MM.1S (cell line): ENCODE measurements around the gene GALNT6.

Experiments
- DNase-seq: peaks from one replicate; pipeline ENCODE4 v3.0.0-alpha.2; 2015
- H2AFZ ChIP-seq: fragments of 300-600 bp; sonication (generic); 2 replicates; pipeline ENCODE4 v1.6.0; 2016; ENCODE audit warnings: antibody characterized with exemption, low read length
- H3F3A ChIP-seq: fragments of 300-600 bp; sonication (generic); 2 replicates; pipeline ENCODE4 v1.6.1; 2016; ENCODE audit warnings: mild to moderate bottlenecking, antibody characterized with exemption, low read length, moderate library complexity, mixed read lengths; ENCODE audit not compliant: insufficient read depth
- H3K27ac ChIP-seq: fragments of 300-600 bp; sonication (generic); 2 replicates; pipeline ENCODE4 v1.5.1; 2016; ENCODE audit warnings: mild to moderate bottlenecking, low read length
- H3K27me3 ChIP-seq: fragments of 300-600 bp; sonication (generic); replicated peaks from 2 replicates; pipeline ENCODE4 v1.6.0; 2016; ENCODE audit warnings: low read length; ENCODE audit not compliant: insufficient read depth
- H3K36me3 ChIP-seq: fragments of 300-600 bp; sonication (generic); replicated peaks from 2 replicates; pipeline ENCODE4 v1.6.1; 2016; ENCODE audit warnings: mild to moderate bottlenecking, low read length, mixed read lengths; ENCODE audit not compliant: insufficient read depth
- H3K4me1 ChIP-seq: fragments of 300-600 bp; sonication (generic); 2 replicates; pipeline ENCODE4 v1.6.1; 2016; ENCODE audit warnings: low read length, mixed read lengths
- H3K4me2 ChIP-seq: fragments of 300-600 bp; sonication (generic); 2 replicates; pipeline ENCODE4 v1.6.0; 2016; ENCODE audit warnings: low read depth, low read length
- H3K4me3 ChIP-seq: fragments of 300-600 bp; sonication (generic); 2 replicates; pipeline ENCODE4 v1.5.1; 2016; ENCODE audit warnings: low read length, mixed read lengths
- H3K79me2 ChIP-seq: fragments of 300-600 bp; sonication (generic); 2 replicates; pipeline ENCODE4 v1.6.1; 2016; ENCODE audit warnings: mixed run types, low read length, mixed read lengths
- H3K9ac ChIP-seq: fragments of 300-600 bp; sonication (generic); 2 replicates; pipeline ENCODE4 v1.6.1; 2016; ENCODE audit warnings: low read length, mixed read lengths
- H3K9me2 ChIP-seq: fragments of 300-600 bp; sonication (generic); replicated peaks from 2 replicates; pipeline ENCODE4 v1.6.1; 2016; ENCODE audit warnings: mild to moderate bottlenecking, low read length, mixed read lengths; ENCODE audit not compliant: insufficient read depth
- H3K9me3 ChIP-seq: fragments of 300-600 bp; sonication (generic); replicated peaks from 2 replicates; pipeline ENCODE4 v1.6.1; 2016; ENCODE audit warnings: mild to moderate bottlenecking, low read length, mixed read lengths; ENCODE audit not compliant: insufficient read depth
- H4K20me1 ChIP-seq: fragments of 300-600 bp; sonication (generic); 2 replicates; pipeline ENCODE4 v1.6.1; 2016; ENCODE audit warnings: mild to moderate bottlenecking, low read length, moderate library complexity, mixed read lengths; ENCODE audit not compliant: insufficient read depth
- CTCF ChIP-seq: fragments of 300-600 bp; sonication (generic); IDR thresholded peaks from 2 replicates; pipeline ENCODE4 v1.5.1; 2016; ENCODE audit warnings: antibody characterized with exemption, low read length, mixed read lengths
- EZH2 ChIP-seq: fragments of 300-600 bp; sonication (generic); optimal IDR thresholded peaks from 2 replicates; pipeline ENCODE3; 2017; ENCODE audit warnings: low read depth, mild to moderate bottlenecking, antibody characterized with exemption, low read length, mixed read lengths
- EZH2phosphoT487 ChIP-seq: fragments of 300-600 bp; sonication (generic); IDR thresholded peaks from 2 replicates; pipeline ENCODE4 v1.6.1; 2018; ENCODE audit warnings: antibody characterized with exemption, low read length

Gene GALNT6

GRCh38 chr12:51377099-51377984 lies 13.9 kb downstream of the GALNT6 start:
- no peak for TF ChIP-seq CTCF
- TF ChIP-seq EZH2: no peak
- no peak overlapping the region for H3K27ac ChIP-seq
- H3K9me3 ChIP-seq: no peaks in the 10 kb centered on the region
- no peaks in the 10 kb centered on the region for H3K9me2 ChIP-seq
- H3K4me1 ChIP-seq: peaks cover 4% of the 10 kb centered on the region; the same call in 1 of the 2 replicates
- no peaks in the 10 kb centered on the region for H3K27me3 ChIP-seq
- no peak for DNase-seq
- no peak overlapping the region for H3K4me2 ChIP-seq
- H3K9ac ChIP-seq: no peak overlapping the region
- no peak overlapping the region for H2AFZ ChIP-seq
- H3K4me3 ChIP-seq: no peak overlapping the region
- no peaks in the 10 kb centered on the region for H4K20me1 ChIP-seq
- no peaks in the 10 kb centered on the region for H3F3A ChIP-seq
- no peaks in the 10 kb centered on the region for H3K36me3 ChIP-seq
- H3K79me2 ChIP-seq: no peaks in the 10 kb centered on the region

- Histone ChIP-seq H3K4me1 (peaks cover 4% of the 10 kb centered on the region; the same call in 1 of the 2 replicates), H3K9me3 (no peaks in the 10 kb centered on the region), H3K9me2 (no peaks in the 10 kb centered on the region), H4K20me1 (no peaks in the 10 kb centered on the region), H3K4me2 (no peak overlapping the region), H2AFZ (no peak overlapping the region), H3K36me3 (no peaks in the 10 kb centered on the region), H3F3A (no peaks in the 10 kb centered on the region), H3K9ac (no peak overlapping the region), H3K4me3 (no peak overlapping the region), H3K27me3 (no peaks in the 10 kb centered on the region), H3K27ac (no peak overlapping the region), H3K79me2 (no peaks in the 10 kb centered on the region)
- DNase-seq: no peak
- no peak for TF ChIP-seq EZH2
- TF ChIP-seq CTCF: no peak
- TF ChIP-seq EZH2phosphoT487: no peak
Measured at GRCh38 chr12:51374856-51375255, 16.4 kb downstream of the GALNT6 start.

GRCh38 chr12:51374361-51374760 lies 16.8 kb downstream of the GALNT6 start:
- peaks cover 9% of the 10 kb centered on the region for H3K4me1 ChIP-seq
- no peak for DNase-seq
- H3K27ac ChIP-seq: no peak overlapping the region
- no peaks in the 10 kb centered on the region for H4K20me1 ChIP-seq
- no peak overlapping the region for H3K4me3 ChIP-seq
- H3K27me3 ChIP-seq: no peaks in the 10 kb centered on the region
- H3F3A ChIP-seq: peaks cover 4% of the 10 kb centered on the region; the same call in 1 of the 2 replicates
- H3K79me2 ChIP-seq: no peaks in the 10 kb centered on the region
- no peaks in the 10 kb centered on the region for H3K36me3 ChIP-seq
- H3K9me3 ChIP-seq: no peaks in the 10 kb centered on the region
- TF ChIP-seq EZH2 (no peak), CTCF (no peak), EZH2phosphoT487 (no peak)
- no peak overlapping the region for H3K4me2 ChIP-seq
- H3K9me2 ChIP-seq: no peaks in the 10 kb centered on the region
- H2AFZ ChIP-seq: no peak overlapping the region
- no peak overlapping the region for H3K9ac ChIP-seq
